KG1 (cell line): ENCODE results near the gene ADD2.
"Not testable (repeated sequence)": the region's sequence is repeated elsewhere in the genome, so short reads cannot be mapped to it uniquely, and the experiment has no call there.

Experiments used
- DNase-seq: peaks from one replicate; lab custom pipeline; 2025; lab: John Stamatoyannopoulos, UW

ADD2 gene

DNA sequence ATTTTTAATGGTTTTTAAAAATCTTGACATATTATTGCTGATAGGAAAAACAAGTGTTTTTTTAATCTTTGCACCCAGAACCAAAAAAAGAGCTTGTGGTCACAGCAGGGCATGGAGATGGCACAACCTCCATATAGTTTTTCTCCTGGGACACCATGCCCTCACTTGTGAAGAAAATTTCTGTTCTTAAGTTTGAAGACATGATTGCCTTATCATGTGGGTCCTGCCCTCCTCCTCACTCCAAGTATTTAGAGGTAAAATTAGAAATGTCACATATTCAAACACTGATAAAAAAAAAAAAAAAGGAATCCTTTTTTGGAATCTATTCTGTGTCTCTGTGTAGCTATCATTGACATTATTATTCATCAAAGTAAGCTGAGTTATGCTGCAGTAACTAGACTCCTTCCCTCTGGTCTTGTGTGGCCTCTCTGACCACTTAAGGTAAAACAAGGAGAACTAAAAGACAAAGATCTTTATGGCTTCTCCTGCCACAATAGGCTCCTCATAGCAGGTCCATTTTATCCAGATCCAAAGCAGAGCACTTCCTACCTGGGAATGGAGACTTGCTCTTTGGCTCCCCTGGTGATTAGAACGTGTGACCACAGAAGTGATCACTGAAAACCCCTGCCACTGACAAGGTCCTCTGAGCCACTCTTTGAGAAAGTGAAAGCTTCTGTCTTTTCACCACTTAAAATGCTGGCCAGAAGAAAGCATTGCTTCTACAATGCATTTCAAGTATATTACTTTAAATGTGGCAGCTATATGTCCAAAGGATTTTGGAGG, 19.8 kb downstream of the ADD2 start:
- no peak for DNase-seq

DNA sequence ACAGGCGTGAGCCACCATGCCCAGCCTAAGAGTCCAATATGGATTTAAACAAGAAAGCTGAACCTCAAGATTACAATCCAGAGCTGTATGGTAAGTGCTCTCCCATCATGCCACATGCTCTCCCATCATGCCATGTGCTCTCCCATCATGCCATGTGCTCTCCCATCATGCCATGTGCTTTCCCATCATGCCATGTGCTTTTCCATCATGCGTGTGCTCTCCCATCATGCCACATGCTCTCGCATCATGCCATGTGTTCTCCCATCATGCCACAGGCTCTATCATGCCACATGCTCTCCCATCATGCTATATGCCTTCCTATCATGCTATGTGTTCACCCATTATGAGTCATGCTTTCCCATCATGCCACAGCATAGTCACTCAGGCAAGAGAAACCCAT, 20.7 kb downstream of the ADD2 start:
- DNase-seq = no peak

DNA sequence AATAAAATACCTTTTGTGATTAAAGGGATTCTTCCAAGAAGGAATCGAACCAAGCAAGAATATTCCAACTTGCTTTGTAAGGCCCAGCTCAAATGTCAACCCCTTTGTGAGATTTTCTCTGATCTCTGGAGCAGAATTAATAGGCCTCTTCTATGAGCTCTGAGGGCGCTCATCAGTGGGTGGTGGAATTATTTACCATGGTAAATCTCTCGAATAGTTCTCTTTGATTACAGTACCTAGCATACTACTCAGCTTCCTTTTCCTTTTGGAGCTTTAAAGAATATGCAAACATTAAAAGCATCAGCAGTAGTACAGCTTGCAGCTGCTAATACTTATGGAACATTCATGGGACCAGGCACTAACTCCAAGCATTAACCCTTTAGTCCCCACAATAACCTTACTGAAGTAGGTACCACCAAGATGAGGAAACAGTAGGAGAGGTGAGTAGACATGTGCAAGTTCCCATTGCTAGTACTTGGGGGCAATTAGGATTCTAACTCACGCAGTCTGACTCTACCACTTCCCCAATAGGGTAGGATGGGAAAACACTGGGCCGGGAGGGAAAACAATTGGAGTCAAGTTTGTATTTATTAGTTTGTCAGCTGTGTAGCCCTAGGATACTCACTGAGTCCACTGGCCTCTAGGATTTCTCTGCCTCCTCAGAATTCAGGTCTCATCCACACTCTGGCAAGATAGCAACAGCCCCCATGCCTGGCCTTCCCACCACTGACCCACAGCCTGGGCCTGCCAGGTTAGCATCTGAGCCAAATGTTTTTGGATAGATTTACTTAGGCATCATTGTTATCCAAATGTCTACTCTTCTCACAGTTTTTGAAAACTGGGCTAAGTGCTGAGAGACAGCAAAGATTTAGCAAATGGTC, 21.7 kb downstream of the ADD2 start:
- DNase-seq = no peak

DNA sequence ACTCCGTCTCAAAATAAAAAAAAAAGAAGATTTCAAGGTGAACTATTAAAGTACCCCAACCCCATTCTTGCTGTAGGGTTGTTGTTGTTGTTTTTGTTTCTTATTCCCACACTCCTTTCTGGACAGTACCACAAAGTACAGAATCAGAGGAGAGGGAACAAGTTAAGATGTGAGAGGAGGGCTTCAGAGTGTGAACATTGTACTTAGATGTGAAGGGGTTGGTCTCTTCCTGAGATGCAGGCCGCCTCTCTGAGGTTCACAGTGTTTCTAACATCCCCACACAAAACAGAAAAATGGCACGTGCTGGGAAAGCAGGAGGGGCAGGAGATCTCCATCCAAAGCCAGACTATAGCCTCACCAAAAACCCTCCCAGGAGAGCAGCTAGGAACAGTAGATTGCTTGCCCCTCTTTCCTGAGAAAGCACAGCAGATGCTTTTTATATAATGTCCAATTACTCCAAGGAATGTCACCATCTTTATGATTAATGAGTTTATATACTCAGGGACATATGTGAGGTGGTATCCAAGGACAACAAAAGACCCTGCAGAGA, 22.6 kb downstream of the ADD2 start:
- no peak for DNase-seq

DNA sequence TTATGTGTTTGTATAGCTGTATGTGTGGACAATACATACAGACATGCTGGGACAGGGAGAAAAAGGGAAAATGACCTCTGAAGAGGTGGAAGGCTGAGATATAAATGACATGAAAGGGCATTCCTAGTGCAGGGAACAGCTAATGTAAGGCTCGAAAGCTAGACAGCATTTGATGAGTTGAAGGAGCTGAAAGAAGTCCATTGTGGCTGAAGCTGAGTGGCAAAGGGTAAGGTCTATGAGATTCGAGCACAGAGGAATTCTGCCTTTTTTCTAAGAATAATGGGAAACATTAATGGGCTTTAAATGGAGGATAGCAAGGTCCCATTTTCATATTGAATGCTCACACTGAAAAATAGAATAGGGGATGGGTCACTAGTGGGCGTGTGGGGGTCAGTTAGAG, 23.6 kb downstream of the ADD2 start:
- DNase-seq = no peak

DNA sequence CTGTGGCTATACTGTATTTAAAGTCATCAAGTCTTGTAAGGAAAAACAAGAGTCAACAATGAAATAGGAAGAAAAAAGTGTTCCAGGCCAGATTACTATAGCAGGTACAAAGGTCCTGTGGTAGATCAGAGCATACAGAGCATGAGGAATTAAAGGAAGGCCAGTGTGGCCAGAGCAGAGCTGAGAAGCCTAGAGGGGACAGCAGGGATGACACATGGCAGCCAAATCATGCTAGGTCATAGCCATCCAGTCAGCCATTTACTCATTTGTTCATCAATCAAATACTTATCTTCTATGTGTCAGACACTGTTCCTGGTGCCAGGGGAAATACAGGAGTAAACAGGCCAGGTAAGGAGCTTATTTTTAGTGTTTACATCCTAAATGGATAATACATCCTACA, 24.3 kb downstream of the ADD2 start:
- DNase-seq = no peak

DNA sequence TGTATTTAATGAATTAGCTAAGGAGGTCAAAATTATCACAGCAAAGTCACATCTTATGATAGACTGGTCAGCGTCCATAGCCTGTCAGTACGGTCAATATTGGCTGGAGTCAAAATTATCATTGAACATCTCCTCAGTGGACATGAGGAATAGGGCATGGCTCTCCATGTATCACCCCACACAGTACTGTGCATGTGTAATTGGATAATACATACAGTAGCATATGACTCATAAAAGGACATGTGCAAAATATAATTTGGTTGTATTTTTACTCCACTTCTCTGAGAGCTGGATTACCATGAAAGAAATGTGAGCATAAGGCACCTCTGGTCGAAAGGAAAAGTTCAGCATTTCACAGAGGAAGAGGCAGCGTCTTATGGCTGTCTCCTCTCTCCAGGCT, 24.9 kb downstream of the ADD2 start:
- DNase-seq = no peak

DNA sequence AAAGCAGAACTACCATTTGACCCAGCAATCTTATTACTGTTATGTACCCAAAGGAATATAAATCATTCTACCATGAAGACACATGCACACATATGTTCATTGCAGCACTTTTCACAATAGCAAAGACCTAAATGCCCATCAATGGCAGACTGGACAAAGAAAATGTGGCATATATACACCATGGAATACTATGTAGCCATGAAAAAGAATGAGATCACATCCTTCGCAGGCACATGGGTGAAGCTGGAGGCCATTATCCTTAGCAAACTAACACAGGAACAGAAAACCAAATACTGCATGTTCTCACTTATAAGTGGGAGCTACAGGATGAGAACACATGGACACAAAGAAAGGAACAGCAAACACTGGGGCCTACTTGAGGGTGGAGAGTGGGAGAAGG, 28.5 kb downstream of the ADD2 start:
- DNase-seq = not testable (repeated sequence)

DNA sequence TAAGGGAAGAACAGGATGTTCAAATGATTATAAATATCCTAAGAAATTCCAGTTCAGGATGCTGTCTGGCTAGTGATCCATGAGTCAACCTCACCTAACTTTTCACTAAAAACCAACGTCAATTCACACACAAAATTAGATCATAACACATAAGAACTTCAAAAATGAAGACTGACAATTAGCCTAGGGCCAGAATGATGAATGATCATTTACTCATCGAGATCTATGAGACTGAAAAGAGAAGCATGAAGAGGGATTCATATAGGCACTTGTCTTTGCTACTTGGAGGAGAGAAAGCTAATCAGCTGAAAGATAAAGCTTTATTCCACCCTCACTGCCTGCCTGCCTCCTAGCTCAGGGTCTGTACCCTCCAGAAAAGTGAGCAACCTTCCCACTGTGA, 29.8 kb downstream of the ADD2 start:
- no peak for DNase-seq

DNA sequence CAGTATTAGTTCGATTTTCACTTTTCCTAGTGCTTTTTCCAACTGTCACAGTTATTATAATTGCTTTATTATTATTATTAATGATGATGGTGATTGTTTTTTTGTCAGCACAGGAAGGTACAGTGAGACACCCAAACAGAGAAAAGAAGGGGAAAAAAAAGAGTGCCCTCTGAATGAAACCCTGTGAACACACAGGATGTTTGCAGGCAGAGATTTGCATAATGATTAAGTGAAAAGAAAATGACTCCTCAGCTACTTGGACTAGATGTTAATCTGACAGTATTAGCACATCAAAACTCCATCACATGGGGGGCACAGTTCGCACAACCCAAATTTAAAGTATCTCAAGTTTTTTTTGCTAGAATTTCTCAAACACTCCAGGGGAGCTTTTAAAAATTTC, 32.9 kb downstream of the ADD2 start:
- DNase-seq = no peak

DNA sequence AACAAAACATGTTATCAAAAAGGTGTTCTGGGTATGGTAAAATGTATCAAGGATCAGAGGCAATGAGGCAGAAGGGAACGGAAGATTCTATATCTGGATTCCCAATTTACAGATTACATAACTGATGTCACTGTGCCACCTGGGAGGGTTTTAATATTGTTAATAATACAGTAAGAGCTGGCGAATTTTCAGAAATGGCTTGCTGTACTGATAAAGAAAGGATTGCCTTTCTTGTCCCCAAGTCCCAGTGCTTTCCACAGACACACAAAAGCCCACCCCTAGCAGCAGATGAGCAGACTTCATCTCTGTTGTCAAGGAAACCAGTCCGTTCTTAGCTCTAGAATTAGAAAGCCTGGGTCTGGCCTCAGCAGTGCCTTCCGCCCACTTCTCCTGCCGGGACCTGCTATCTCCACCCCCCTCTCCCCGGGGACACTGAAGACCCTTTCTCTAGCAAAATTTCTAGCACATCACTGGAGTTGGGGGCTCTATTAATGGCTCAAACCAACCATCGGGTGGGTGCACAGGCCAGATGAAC, 34.3 kb downstream of the ADD2 start:
- DNase-seq = no peak

DNA sequence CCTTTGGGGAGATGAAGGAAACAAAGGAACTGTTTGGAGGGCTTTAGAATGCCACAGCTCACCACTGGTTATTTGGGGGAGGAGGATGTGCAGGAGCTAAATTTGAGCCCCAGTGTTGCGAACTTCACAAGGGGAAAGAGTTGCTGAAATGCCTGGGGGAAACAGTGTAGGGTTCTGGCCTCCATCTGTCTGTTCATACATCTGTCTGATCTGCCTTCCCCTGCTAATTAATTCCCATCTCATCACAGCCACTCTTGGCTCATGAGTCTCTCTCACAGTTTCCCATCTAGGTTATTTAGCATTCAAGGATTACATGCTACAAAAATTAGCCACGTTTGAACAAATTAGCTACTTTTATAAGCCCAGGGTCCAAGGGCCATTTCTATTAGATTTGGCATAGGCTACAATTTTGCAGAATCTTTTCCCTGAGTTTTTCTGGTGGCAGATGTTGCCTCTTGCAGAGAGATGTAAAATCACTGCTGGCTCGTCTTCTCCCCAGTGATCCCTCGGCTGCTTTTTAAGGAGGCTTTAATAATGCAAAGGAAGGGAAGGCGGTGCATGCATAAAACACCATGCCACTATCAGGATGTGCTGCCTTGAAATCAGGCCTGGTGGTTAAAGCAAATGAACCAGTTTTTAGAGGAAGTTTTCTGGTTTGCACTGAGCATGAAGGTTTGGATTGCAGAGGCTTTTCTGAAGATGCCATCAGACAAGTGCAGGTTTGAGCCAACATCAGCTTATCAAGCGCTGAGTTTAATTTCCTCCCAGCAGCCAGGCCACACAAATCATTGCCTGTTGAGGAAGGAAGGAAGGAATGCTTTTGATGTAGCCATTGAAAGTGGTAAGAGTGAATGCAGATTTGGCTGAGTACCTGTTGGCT, 35.0 kb downstream of the ADD2 start:
- DNase-seq = no peak

DNA sequence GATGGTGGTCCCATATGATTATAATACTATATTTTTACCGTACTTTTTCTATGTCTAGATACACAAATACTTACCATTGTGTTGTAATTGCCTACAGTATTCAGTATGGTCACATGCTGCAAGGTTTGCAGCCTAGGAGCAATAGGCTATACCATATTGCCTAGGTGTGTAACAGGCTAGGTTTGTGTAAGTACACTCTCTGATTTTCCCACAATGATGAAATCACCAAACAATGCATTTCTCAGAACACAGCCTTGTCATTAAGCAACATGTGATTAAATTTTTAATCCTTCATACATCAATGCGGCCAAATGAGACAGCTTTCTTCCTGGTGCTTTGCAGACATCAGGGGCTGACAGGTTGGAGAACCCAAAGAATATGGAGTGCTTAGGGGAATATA, 37.3 kb downstream of the ADD2 start:
- DNase-seq = no peak

DNA sequence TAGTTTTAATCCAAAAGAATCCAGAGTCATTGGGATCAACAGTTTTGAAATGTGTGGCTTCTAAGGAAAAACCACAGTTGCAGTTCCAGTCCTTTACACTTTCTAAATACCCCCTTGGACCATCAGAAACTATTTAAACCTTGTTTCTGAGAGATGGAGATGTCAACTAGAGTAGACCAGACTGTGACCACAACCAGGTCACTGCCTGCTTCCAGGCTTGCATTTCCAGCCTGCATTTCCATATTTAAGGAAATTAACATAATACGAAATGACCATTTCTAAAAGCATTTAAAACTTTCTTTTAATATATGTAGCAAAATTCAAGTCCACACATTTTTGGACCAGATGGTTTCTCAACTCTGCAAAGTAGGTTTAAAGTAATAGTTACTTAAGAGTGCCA, 38.4 kb downstream of the ADD2 start:
- no peak for DNase-seq

DNA sequence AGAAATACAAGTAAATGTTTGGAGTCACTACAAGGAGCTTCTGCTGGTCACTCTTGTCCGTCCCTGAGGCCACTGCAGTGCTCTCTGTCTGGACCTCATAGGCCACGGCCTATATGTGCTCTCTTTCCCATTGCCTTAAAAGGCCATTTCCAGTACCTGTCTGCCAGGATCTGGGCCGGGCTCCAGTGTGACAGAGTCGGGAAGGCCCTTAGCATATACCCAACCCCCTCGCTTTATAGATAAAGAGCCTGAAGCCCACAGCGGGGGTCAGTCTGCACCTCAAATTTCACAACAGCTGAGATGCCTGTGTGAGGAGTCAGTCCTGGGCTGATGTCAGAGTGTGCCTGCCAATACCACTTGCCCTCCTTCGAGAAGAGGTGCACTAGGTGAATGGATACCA, 39.9 kb downstream of the ADD2 start:
- no peak for DNase-seq

DNA sequence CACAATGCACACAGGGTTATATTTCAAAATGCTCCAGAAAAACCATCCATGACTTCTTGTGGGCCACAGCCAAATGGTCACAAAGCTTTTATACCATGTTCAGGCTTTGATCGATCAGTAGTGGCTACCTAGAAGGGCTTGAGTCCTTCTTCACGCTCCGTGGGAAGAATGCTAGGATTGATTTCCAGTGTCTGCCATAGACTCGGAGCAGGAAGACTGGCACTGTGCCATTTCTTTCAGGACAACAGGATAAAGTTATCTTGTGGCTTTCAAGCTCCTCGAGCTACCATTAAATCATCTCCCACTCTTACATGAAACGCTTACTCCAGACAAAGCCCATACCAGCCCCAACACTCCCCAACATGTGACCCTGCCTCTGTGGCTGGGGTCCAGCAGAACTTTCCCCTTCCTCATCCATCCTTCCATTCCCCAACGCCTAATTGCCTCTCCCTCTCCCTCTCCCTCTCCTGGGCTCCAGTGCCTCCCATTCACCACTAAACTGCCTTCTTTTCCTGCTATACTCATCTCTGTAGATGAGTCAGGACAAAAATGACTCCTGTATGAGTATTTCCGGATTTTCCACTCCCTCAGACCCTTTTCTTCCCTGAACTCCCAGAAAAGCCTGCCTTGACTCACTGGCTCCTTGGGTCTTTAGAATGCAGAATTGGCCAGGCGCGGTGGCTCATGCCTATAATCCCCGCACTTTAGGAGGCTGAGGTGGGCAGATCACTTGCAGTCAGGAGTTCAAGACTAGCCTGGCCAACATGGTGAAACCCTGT, 40.9 kb downstream of the ADD2 start:
- DNase-seq = no peak

DNA sequence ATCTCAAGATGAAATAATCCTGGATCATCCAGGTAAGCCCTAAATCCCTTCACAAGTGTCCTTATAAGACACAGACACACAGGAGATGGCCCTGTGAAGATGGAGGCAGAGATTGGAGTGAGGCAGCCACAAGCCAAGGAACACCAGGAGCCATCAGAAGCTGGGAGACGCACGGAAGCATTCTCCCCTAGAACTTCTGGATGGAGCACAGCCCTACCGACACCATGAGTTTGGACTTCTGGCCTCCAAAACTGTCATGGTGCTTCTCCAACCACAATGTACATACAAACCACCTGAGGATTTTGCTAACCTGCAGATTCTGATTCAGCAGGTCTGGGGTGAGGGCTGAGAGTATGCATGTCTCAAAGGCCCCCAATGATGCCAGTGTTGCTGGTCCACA, 42.5 kb downstream of the ADD2 start:
- DNase-seq = no peak

DNA sequence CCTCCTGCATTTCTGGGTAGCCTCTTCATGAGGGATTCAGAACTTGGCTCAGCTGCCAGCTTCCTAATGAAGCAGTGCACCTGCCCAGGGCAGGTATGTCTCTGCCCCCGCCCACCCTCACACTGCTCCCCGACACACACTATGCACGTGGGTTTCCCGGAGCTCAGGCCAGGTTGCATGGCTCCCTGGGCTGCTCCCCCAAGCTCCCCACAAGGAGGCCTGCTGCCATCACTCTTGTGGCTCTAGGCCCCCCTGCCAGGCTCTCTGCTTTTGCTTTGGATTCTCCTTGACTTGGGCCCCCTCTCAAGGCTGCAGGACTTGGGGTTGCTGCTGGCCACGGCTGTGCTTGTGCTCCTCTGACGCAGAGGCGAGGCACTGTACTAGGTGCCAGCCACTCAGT, 43.6 kb downstream of the ADD2 start:
- DNase-seq = no peak

DNA sequence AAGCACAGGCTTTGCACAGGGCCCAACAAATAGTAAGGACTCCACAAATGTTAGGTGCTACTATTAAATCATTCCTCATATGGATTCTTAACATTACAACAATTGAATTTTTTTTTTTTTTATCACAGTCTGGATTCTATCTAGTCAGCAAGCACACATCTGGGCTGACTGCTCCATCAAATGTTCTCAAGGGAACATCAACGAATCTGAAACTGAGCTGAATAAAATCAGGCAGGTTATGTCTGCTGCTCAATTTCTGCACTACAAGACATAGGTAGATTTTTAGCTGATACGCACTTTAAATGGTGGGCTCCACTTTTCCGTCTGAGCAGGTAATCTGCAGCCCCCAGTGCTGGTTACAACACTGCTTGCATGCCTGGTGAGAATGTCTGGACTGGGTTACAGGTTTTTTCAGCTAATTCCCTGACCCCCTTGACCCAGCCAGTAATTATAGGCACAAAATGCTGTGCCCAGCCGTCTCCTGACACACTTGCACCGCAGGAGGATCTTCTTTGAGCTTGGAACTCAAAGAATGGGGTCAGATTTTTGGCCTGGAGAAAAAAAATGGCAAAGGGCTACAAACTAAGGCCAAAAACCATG, 44.6 kb downstream of the ADD2 start:
- DNase-seq = no peak

DNA sequence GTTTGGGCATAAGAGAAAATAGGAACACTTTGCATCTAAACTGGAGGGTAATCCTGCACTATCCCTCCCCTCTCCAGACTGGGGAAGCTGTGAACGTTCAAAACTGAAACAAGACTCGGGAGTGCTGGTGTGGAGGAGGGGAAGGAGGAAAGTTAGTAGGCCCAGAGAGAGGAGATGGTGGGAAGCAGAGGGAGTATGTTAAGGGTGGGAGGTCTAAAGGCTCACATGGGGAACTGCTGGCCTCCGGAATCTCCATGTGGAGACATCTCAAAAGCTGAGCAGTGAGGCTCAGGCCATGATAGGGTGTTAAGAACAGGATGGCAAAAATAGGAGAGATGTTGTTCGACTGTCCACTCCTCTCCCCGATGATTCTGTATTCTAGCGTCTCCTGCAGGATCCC, 47.9 kb downstream of the ADD2 start:
- DNase-seq = no peak

DNA sequence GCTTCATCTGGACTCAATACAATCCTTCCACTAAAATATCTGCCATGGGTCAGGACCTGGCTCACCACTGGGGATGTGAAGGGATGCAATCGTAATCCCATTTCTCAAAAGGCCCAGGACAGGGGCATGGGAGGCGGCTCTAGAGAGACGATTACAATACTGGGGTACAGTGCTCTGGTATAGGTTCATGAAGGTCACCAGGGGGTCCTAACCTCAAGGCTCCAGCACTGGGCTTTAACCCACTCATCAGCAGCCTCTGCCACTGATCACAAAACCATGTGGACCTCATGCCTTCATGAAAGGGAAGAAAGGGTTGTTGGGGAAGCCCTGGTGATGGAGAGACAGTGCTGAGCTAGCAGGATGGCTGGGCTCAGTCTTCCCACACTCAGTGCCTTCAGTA, 48.8 kb downstream of the ADD2 start:
- no peak for DNase-seq
